SK-N-MC (cell line): ENCODE data around the gene AP1M1.

Experiments
- DNase-seq: peaks from one replicate; pipeline ENCODE4 v3.0.0-alpha.2; 2011; ENCODE audit warnings: low read depth, low spot score
- H3K27ac ChIP-seq: fragments of 200-600 bp; sonication (generic); 2 replicates; pipeline ENCODE4 v1.5.1; 2016; ENCODE audit warnings: mixed run types
- H3K36me3 ChIP-seq: fragments of 200-600 bp; sonication (generic); 2 replicates; pipeline ENCODE4 v1.6.1; 2017; ENCODE audit warnings: antibody characterized with exemption, low read length, mixed read lengths; ENCODE audit not compliant: insufficient read depth
- H3K4me3 ChIP-seq: fragments of 200-600 bp; sonication (generic); 2 replicates; pipeline ENCODE4 v1.5.1; 2016
- H3K9ac ChIP-seq: fragments of 200-600 bp; sonication (generic); 2 replicates; pipeline ENCODE4 v1.8.0; 2017; ENCODE audit warnings: mixed run types, mixed read lengths; ENCODE audit not compliant: insufficient read length
- H3K9me3 ChIP-seq: fragments of 200-600 bp; sonication (generic); 2 replicates; pipeline ENCODE4 v1.6.1; 2017; ENCODE audit warnings: low read depth, mild to moderate bottlenecking, antibody characterized with exemption, low read length, moderate library complexity, mixed read lengths
- EZH2 ChIP-seq: fragments of 200-600 bp; sonication (generic); IDR thresholded peaks from one replicate; pipeline ENCODE4 v1.6.1; 2017; ENCODE audit warnings: antibody characterized with exemption
- FOXP2 ChIP-seq: optimal IDR thresholded peaks from 2 replicates; pipeline ENCODE3; 2011; ENCODE audit warnings: mild to moderate bottlenecking, moderate library complexity; ENCODE audit not compliant: insufficient read depth; ENCODE audit errors: extremely low read length, control extremely low read depth
- POLR2AphosphoS5 ChIP-seq: IDR thresholded peaks from 2 replicates; pipeline ENCODE4 v1.6.1; 2012; ENCODE audit warnings: mild to moderate bottlenecking, low read depth, low read length, borderline replicate concordance

The AP1M1 gene

GRCh38 chr19:16263141-16263761 is 65.5 kb downstream of the AP1M1 start:
- Histone ChIP-seq H3K27ac (no peak overlapping the region), H3K4me3 (no peak overlapping the region), H3K36me3 (no peaks in the 10 kb centered on the region), H3K9me3 (no peaks in the 10 kb centered on the region), H3K9ac (no peak overlapping the region)
- TF ChIP-seq FOXP2, result no peak
- no peak for TF ChIP-seq EZH2
- TF ChIP-seq POLR2AphosphoS5, result no peak
- no peak for DNase-seq

DNA sequence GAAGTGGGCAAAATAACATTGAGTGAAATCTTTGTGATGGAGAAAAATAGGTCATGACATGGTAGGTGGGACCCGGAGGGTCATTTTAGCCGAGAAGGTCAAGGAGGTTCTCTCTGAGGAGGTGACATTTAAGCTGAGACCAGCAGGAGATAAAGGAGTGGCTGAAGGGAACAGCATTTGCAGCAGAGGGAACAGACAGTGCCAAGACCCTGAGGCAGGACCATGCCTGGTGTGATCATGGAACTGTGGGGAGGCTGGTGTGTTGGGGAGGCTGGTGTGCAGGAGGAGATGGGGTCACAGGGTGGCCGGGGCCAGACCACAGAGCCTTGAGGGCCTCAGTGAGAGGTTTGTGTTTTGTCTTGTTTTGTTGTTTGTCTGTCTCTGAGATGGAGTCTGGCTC is 67.5 kb downstream of the AP1M1 start:
- DNase-seq, result no peak
- Histone ChIP-seq H3K36me3 (no peaks in the 10 kb centered on the region), H3K9ac (no peak overlapping the region), H3K9me3 (no peaks in the 10 kb centered on the region), H3K27ac (no peak overlapping the region), H3K4me3 (no peak overlapping the region)
- TF ChIP-seq FOXP2, result no peak

- Histone ChIP-seq H3K9ac (no peak overlapping the region), H3K9me3 (no peaks in the 10 kb centered on the region), H3K36me3 (no peaks in the 10 kb centered on the region), H3K27ac (no peak overlapping the region), H3K4me3 (no peak overlapping the region)
- no peak for DNase-seq
- TF ChIP-seq FOXP2 (no peak), EZH2 (no peak), POLR2AphosphoS5 (no peak)
Observed at GRCh38 chr19:16265890-16266585, 68.3 kb downstream of the AP1M1 start.

DNA sequence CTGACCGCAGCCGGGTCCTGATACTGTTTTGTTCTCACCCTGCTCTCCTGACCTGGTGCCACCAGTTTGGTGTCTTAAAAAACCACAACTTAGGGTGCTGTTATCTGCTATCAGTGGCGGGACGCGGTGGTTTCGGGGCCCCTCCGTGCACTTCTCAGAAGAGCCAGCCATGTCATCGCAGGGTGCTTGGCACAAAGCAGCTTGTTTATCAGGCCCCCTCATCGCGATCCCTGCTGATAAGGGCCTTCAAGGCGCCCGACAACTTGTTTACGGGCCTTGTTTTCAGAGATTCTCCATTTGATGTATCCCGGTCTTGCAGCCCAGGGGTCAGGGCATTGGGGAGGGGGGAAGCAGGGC is 68.9 kb downstream of the AP1M1 start:
- TF ChIP-seq POLR2AphosphoS5 (no peak), EZH2 (no peak), FOXP2 (no peak)
- Histone ChIP-seq H3K9me3 (no peaks in the 10 kb centered on the region), H3K9ac (no peak overlapping the region), H3K4me3 (no peak overlapping the region), H3K27ac (no peak overlapping the region), H3K36me3 (no peaks in the 10 kb centered on the region)
- DNase-seq, result no peak

DNA sequence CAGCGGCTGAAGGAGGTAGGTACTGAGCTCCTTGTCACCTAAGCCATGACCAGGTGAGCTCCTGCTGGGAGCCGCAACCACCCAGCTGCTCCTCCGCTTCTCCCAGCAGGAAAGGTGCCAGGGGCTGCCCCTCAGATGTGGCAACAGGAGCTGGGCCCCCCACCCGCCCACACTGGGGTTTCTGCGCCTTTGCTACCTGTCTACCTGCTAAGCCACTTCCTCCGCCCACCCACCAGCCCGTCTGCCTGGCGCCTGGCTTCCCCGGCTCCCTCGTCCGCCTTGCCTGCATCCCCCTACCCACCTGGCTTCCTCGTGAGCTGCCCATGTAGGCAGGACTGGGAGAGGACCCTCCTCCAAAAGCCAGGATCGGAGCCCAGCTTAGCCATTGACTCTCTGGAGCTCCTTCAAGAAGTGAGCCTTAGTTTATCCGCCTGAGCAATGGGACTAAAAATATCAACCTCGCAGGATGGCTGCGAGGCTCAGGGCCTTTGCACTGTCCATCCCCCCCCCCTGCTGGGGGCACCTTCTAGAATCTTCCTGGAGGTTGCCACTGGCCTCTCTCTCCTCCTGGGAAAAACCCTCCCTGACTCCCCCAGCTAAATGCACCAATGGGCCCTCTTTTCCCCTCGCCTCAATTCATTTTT is 71.1 kb downstream of the AP1M1 start:
- no peak overlapping the region for H3K27ac ChIP-seq
- TF ChIP-seq FOXP2 (no peak), EZH2 (no peak), POLR2AphosphoS5 (no peak)
- H3K9me3 ChIP-seq, result no peaks in the 10 kb centered on the region
- DNase-seq, result no peak
- H3K36me3 ChIP-seq, result no peaks in the 10 kb centered on the region
- H3K4me3 ChIP-seq, result no peak overlapping the region
- H3K9ac ChIP-seq, result no peak overlapping the region

GRCh38 chr19:16272945-16273344 is 75.2 kb downstream of the AP1M1 start:
- Histone ChIP-seq H3K27ac (no peak overlapping the region), H3K9me3 (no peaks in the 10 kb centered on the region), H3K36me3 (no peaks in the 10 kb centered on the region), H3K4me3 (no peak overlapping the region), H3K9ac (no peak overlapping the region)
- DNase-seq, result no peak
- TF ChIP-seq EZH2, result no peak

GRCh38 chr19:16274447-16274846 is 76.7 kb downstream of the AP1M1 start:
- Histone ChIP-seq H3K4me3 (no peak overlapping the region), H3K36me3 (no peaks in the 10 kb centered on the region), H3K9me3 (no peaks in the 10 kb centered on the region), H3K9ac (no peak overlapping the region), H3K27ac (no peak overlapping the region)
- TF ChIP-seq EZH2 (no peak), FOXP2 (no peak), POLR2AphosphoS5 (no peak)
- no peak for DNase-seq

GRCh38 chr19:16280306-16280705 is 82.6 kb downstream of the AP1M1 start:
- Histone ChIP-seq H3K27ac (no peak overlapping the region), H3K9ac (no peak overlapping the region), H3K4me3 (no peak overlapping the region), H3K36me3 (no peaks in the 10 kb centered on the region), H3K9me3 (no peaks in the 10 kb centered on the region)
- no peak for DNase-seq
- TF ChIP-seq POLR2AphosphoS5 (no peak), FOXP2 (no peak), EZH2 (no peak)
